Stimulated activated CD8-positive, alpha-beta memory T cell treated with anti-CD3 and anti-CD28 coated beads, Interleukin-7, amount 100 ng/mL, for 4 hours (primary cell): ENCODE data around the gene DENND4B.

Source experiments
- DNase-seq, 2 donors: peaks; one replicate each; pipeline ENCODE4 v3.0.0-alpha.2; 2020; ENCODE audit warnings: low read depth in 2 of 2

The DENND4B gene

DNA sequence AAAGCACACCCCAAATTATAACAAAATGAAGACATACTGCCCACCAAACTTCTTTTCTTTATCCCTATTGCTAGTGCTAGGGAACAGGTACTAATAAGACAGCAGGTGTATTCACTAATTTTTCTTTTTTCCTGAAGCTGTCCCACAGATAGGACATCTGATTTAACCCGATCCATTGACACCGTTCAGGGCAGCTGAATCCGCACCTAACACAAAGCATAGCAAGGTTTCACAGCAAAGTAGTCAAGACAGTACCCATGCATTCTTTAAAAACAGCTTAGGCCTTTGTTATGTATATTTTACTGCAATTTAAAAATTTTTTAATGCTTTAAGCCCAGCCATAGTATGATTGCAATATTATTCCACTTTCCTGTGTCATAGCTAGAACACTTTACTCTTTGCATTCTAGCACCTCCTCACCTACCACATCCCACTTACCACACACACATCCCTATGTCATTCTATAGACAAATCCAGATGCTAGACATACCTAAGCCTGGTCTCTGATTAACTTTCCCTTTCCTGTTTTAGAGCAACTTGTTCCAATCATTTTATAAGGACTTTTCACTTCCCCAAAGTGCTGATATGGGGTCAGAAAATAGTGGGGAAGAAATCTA, 64.1 kb downstream of the DENND4B start:
- DNase-seq = no peak

DNA sequence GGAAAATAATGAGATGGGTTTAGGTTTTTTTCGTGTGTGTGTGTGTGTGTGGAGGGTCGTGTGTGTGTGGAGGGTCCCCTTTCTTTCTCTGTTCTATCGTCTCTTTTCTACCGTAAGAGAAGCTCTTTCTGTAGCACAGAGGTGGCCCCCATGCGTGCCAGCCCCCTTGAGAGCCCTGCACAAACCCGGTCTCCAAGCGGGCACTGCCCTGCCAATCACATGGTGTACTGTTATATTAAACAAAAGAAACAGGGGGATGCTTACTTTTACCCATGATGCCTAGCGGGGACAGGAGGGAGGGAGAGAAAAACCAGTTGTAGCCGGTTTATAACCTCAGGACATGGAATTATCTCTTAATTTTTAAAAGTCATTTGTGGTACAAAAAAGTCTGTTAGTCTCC, 64.8 kb downstream of the DENND4B start:
- no peak for DNase-seq

DNA sequence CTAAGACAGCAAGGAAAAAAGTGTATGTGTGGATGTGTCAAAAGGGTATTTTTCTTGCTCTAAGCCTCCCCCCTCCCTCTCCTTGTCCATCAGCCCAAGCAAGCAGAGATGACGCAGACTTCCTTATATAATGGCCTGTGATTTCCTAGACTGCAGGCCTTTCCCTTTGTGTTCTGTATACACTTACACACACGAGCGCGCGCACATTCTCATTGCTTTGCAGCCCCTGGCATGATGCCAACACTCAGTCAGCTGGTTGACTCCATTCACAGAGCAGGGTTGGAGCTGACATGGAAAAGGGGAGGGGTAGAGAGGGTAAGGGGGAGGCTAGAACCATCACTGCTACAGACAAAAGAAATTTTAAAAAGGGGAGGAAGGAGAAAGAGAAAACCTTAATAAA, 65.6 kb downstream of the DENND4B start:
- peak in 1 of 2 donors; percentile 16 for DNase-seq

DNA sequence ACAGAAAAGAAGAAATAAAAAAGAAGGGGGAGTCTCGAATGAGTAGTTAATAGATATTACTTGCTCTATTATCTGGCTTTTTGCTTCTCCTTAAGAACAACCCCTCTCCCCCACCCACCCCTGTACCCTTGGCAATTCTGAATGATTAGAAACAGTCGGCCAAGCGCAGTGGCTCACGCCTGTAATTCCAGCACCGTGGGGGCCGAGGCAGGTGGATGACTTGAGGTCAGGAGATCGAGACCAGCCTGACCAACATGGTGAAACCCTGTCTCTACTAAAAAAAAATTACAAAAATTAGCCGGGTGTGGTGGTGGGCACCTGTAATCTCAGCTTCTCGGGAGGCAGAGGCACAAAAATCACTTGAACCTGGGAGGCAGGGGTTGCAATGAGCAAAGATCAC, 66.5 kb downstream of the DENND4B start:
- no peak for DNase-seq
